MM.1S (cell line): ENCODE measurements around the gene PLEK.

Experiments used
- DNase-seq: peaks from one replicate; pipeline ENCODE4 v3.0.0-alpha.2; 2015
- H2AFZ ChIP-seq: fragments of 300-600 bp; sonication (generic); 2 replicates; pipeline ENCODE4 v1.6.0; 2016; ENCODE audit warnings: antibody characterized with exemption, low read length
- H3F3A ChIP-seq: fragments of 300-600 bp; sonication (generic); 2 replicates; pipeline ENCODE4 v1.6.1; 2016; ENCODE audit warnings: mild to moderate bottlenecking, antibody characterized with exemption, low read length, moderate library complexity, mixed read lengths; ENCODE audit not compliant: insufficient read depth
- H3K27ac ChIP-seq: fragments of 300-600 bp; sonication (generic); 2 replicates; pipeline ENCODE4 v1.5.1; 2016; ENCODE audit warnings: mild to moderate bottlenecking, low read length
- H3K27me3 ChIP-seq: fragments of 300-600 bp; sonication (generic); replicated peaks from 2 replicates; pipeline ENCODE4 v1.6.0; 2016; ENCODE audit warnings: low read length; ENCODE audit not compliant: insufficient read depth
- H3K36me3 ChIP-seq: fragments of 300-600 bp; sonication (generic); replicated peaks from 2 replicates; pipeline ENCODE4 v1.6.1; 2016; ENCODE audit warnings: mild to moderate bottlenecking, low read length, mixed read lengths; ENCODE audit not compliant: insufficient read depth
- H3K4me1 ChIP-seq: fragments of 300-600 bp; sonication (generic); 2 replicates; pipeline ENCODE4 v1.6.1; 2016; ENCODE audit warnings: low read length, mixed read lengths
- H3K4me2 ChIP-seq: fragments of 300-600 bp; sonication (generic); 2 replicates; pipeline ENCODE4 v1.6.0; 2016; ENCODE audit warnings: low read depth, low read length
- H3K4me3 ChIP-seq: fragments of 300-600 bp; sonication (generic); 2 replicates; pipeline ENCODE4 v1.5.1; 2016; ENCODE audit warnings: low read length, mixed read lengths
- H3K79me2 ChIP-seq: fragments of 300-600 bp; sonication (generic); 2 replicates; pipeline ENCODE4 v1.6.1; 2016; ENCODE audit warnings: mixed run types, low read length, mixed read lengths
- H3K9ac ChIP-seq: fragments of 300-600 bp; sonication (generic); 2 replicates; pipeline ENCODE4 v1.6.1; 2016; ENCODE audit warnings: low read length, mixed read lengths
- H3K9me2 ChIP-seq: fragments of 300-600 bp; sonication (generic); replicated peaks from 2 replicates; pipeline ENCODE4 v1.6.1; 2016; ENCODE audit warnings: mild to moderate bottlenecking, low read length, mixed read lengths; ENCODE audit not compliant: insufficient read depth
- H3K9me3 ChIP-seq: fragments of 300-600 bp; sonication (generic); replicated peaks from 2 replicates; pipeline ENCODE4 v1.6.1; 2016; ENCODE audit warnings: mild to moderate bottlenecking, low read length, mixed read lengths; ENCODE audit not compliant: insufficient read depth
- H4K20me1 ChIP-seq: fragments of 300-600 bp; sonication (generic); 2 replicates; pipeline ENCODE4 v1.6.1; 2016; ENCODE audit warnings: mild to moderate bottlenecking, low read length, moderate library complexity, mixed read lengths; ENCODE audit not compliant: insufficient read depth
- EZH2 ChIP-seq: fragments of 300-600 bp; sonication (generic); optimal IDR thresholded peaks from 2 replicates; pipeline ENCODE3; 2017; ENCODE audit warnings: low read depth, mild to moderate bottlenecking, antibody characterized with exemption, low read length, mixed read lengths
- EZH2phosphoT487 ChIP-seq: fragments of 300-600 bp; sonication (generic); IDR thresholded peaks from 2 replicates; pipeline ENCODE4 v1.6.1; 2018; ENCODE audit warnings: antibody characterized with exemption, low read length
- TF ChIP-seq, protein P1 (sequence below): fragments of 300-600 bp; sonication (generic); IDR thresholded peaks from 2 replicates; pipeline ENCODE4 v1.5.1; 2016; ENCODE audit warnings: antibody characterized with exemption, low read length, mixed read lengths

The PLEK gene

GRCh38 chr2:68357605-68358337, 7.3 kb upstream of the PLEK start:
- H3F3A ChIP-seq, result peaks cover 7% of the 10 kb centered on the region
- H3K27me3 ChIP-seq, result no peaks in the 10 kb centered on the region
- H3K9ac ChIP-seq, result no peak overlapping the region
- H3K27ac ChIP-seq, result no peak overlapping the region
- no peaks in the 10 kb centered on the region for H4K20me1 ChIP-seq
- no peak for TF ChIP-seq EZH2
- no peak for TF ChIP-seq EZH2phosphoT487
- TF ChIP-seq, protein P1, sequence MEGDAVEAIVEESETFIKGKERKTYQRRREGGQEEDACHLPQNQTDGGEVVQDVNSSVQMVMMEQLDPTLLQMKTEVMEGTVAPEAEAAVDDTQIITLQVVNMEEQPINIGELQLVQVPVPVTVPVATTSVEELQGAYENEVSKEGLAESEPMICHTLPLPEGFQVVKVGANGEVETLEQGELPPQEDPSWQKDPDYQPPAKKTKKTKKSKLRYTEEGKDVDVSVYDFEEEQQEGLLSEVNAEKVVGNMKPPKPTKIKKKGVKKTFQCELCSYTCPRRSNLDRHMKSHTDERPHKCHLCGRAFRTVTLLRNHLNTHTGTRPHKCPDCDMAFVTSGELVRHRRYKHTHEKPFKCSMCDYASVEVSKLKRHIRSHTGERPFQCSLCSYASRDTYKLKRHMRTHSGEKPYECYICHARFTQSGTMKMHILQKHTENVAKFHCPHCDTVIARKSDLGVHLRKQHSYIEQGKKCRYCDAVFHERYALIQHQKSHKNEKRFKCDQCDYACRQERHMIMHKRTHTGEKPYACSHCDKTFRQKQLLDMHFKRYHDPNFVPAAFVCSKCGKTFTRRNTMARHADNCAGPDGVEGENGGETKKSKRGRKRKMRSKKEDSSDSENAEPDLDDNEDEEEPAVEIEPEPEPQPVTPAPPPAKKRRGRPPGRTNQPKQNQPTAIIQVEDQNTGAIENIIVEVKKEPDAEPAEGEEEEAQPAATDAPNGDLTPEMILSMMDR, result peak; percentile 72
- no peaks in the 10 kb centered on the region for H3K9me3 ChIP-seq
- H3K4me2 ChIP-seq, result peak overlapping the region; percentile 35; the same call in 1 of the 2 replicates
- H3K79me2 ChIP-seq, result no peaks in the 10 kb centered on the region
- no peak overlapping the region for H3K4me3 ChIP-seq
- no peaks in the 10 kb centered on the region for H3K9me2 ChIP-seq
- H3K36me3 ChIP-seq, result no peaks in the 10 kb centered on the region
- H3K4me1 ChIP-seq, result peaks cover 15% of the 10 kb centered on the region
- peak overlapping the region; percentile 78 for H2AFZ ChIP-seq
- peak; percentile 66 for DNase-seq

DNA sequence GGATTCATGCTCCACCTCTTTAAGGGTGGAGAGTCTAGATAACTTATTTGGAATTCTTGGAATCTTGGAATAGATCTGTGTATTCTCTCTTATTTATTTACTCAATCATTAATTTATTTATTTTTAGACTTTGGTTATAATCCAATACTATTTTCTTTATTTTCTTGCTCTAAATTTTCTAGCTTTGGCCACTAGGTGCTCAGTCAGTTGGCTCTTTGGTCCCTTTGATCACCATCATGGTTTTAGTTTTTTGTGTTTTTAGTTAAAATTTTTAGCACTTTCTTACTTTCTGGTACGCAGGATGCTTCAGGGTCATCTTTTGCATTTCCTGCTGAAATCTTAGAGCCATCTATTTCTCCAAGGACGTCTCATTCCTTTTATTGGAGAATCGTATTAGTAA, 5.2 kb upstream of the PLEK start:
- Histone ChIP-seq H3K4me3 (no peak overlapping the region), H4K20me1 (no peaks in the 10 kb centered on the region), H3K27me3 (no peaks in the 10 kb centered on the region), H3F3A (peaks cover 10% of the 10 kb centered on the region), H3K4me2 (no peak overlapping the region), H3K79me2 (peaks cover 1% of the 10 kb centered on the region; the same call in 1 of the 2 replicates), H3K9me2 (no peaks in the 10 kb centered on the region), H3K36me3 (no peaks in the 10 kb centered on the region), H3K4me1 (peaks cover 33% of the 10 kb centered on the region), H3K9ac (no peak overlapping the region), H3K27ac (no peak overlapping the region), H3K9me3 (no peaks in the 10 kb centered on the region), H2AFZ (no peak overlapping the region)
- TF ChIP-seq EZH2phosphoT487, result no peak
- TF ChIP-seq, protein P1, result peak; percentile 25
- DNase-seq, result no peak

DNA sequence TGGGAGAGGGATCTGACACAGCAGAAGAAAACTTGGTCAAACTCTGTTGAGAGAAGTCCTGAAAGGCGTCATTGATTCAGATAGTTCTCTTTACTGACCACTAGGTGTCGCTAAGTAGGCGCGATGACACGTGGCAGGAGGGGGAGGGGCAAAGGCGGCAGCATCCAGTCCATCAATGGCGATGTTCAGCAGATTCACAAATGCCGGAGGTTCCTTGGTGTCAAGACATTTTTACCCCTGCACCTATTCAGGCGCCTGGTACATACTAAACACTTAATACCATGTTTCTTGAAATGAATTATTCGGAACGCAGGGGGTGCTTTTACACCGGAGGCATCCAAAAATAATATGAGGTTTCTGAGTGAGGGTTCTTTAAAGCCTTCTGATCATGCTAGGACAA, 3.0 kb upstream of the PLEK start:
- Histone ChIP-seq H3K4me1 (peaks cover 34% of the 10 kb centered on the region), H3K9me2 (no peaks in the 10 kb centered on the region), H3K4me3 (peak overlapping the region; percentile 47)

More for the DNA sequence above, 3.0 kb upstream of the PLEK start:
- Histone ChIP-seq H3K9me3 (no peaks in the 10 kb centered on the region), H3K4me2 (peak overlapping the region; percentile 56), H3K79me2 (peaks cover 19% of the 10 kb centered on the region), H3K36me3 (no peaks in the 10 kb centered on the region), H2AFZ (peak overlapping the region; percentile 79), H3K27me3 (no peaks in the 10 kb centered on the region), H3K27ac (peak overlapping the region; percentile 69), H4K20me1 (no peaks in the 10 kb centered on the region), H3F3A (peaks cover 10% of the 10 kb centered on the region), H3K9ac (peak overlapping the region; percentile 46; the same call in 1 of the 2 replicates)
- TF ChIP-seq EZH2, result no peak
- TF ChIP-seq, protein P1, result peak; percentile 82
- no peak for TF ChIP-seq EZH2phosphoT487
- DNase-seq, result peak; percentile 89
